Activated CD8-positive, alpha-beta T cell treated with anti-CD3 and anti-CD28 coated beads for 36 hours (primary cell): ENCODE measurements around the gene PMF1. TPM values are rescaled to one million over a fixed set of nuclear protein-coding genes. Genes with fewer than 3 reads are reported as not detected.
A peak's percentile ranks its signal among the peaks of the same experiment; 100 is the strongest.

Experiments
- ATAC-seq: fragments of 200-7000 bp; cut with Tn5 transposase; one replicate; pipeline ENCODE4 v1.10.0; 2021; ENCODE audit warnings: mild to moderate bottlenecking, moderate library complexity
- CTCF ChIA-PET: fragments of 350-600 bp; sonication (Branson Sonifier 250); formaldehyde crosslinking; loops from one replicate; lab custom pipeline; 2021; ENCODE audit warnings: antibody characterized with exemption; lab: Charles Lee
- POLR2A ChIA-PET: fragments of 350-600 bp; sonication (Branson Sonifier 250); formaldehyde crosslinking; loops from one replicate; lab custom pipeline; 2021; ENCODE audit warnings: antibody characterized with exemption; lab: Charles Lee
- DNase-seq: peaks from one replicate; pipeline ENCODE4 v3.0.0-alpha.2; 2020
- H3K27ac Mint-ChIP-seq: one replicate; pipeline ENCODE4 v1.8.0; 2021; ENCODE audit warnings: mild to moderate bottlenecking, mixed read lengths
- H3K27me3 Mint-ChIP-seq: one replicate; pipeline ENCODE4 v1.8.0; 2021; ENCODE audit warnings: mixed read lengths
- H3K36me3 Mint-ChIP-seq: one replicate; pipeline ENCODE4 v1.8.0; 2021; ENCODE audit warnings: low read depth, mixed read lengths
- H3K4me1 Mint-ChIP-seq: one replicate; pipeline ENCODE4 v1.8.0; 2021; ENCODE audit warnings: low read depth, mixed read lengths
- H3K4me3 Mint-ChIP-seq: one replicate; pipeline ENCODE4 v1.8.0; 2021; ENCODE audit warnings: mild to moderate bottlenecking, moderate library complexity, mixed read lengths
- H3K9me3 Mint-ChIP-seq: one replicate; pipeline ENCODE4 v1.8.0; 2021; ENCODE audit warnings: mixed read lengths
- intact Hi-C: fragments of 100-400 bp; cut with micrococcal nuclease; formaldehyde crosslinking; loops from one replicate; pipeline ENCODE4 v1.10.0; 2022
- total RNA-seq, 2 experiments: library from RNA; stranded (reverse); gene quantifications; one replicate each; pipeline ENCODE4 v1.2.3, GENCODE V29; 2021
- TF ChIP-seq, protein P1 (sequence below): fragments of 200-600 bp; IDR thresholded peaks from one replicate; pipeline ENCODE4 v1.8.0; 2022; ENCODE audit warnings: antibody characterized with exemption, mild to moderate bottlenecking

PMF1 gene
- total RNA-seq, 2 experiments from 2014 or later: 89.4 to 93.7 TPM

- ATAC-seq: no peak
- ChIA-PET CTCF (interaction anchor here (2.7 kb wide), 1 partner anchor 104 kb away, joined by 10 read pairs; no protein-coding TSS in a partner anchor), POLR2A (interaction anchor here (0.6 to 2.4 kb wide), 8 partner anchors 9 to 162 kb away, joined by 3 to 11 read pairs (median 5); partner anchors contain the start of genes MEX3A, PMF1, SMG5 and TMEM79)
- intact Hi-C loops: no loop called here
- H3K4me1 Mint-ChIP-seq: peaks cover 17% of the 10 kb centered on the region
- TF ChIP-seq, protein P1, sequence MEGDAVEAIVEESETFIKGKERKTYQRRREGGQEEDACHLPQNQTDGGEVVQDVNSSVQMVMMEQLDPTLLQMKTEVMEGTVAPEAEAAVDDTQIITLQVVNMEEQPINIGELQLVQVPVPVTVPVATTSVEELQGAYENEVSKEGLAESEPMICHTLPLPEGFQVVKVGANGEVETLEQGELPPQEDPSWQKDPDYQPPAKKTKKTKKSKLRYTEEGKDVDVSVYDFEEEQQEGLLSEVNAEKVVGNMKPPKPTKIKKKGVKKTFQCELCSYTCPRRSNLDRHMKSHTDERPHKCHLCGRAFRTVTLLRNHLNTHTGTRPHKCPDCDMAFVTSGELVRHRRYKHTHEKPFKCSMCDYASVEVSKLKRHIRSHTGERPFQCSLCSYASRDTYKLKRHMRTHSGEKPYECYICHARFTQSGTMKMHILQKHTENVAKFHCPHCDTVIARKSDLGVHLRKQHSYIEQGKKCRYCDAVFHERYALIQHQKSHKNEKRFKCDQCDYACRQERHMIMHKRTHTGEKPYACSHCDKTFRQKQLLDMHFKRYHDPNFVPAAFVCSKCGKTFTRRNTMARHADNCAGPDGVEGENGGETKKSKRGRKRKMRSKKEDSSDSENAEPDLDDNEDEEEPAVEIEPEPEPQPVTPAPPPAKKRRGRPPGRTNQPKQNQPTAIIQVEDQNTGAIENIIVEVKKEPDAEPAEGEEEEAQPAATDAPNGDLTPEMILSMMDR: no peak
- no peaks in the 10 kb centered on the region for H3K9me3 Mint-ChIP-seq
- H3K4me3 Mint-ChIP-seq: peak overlapping the region; percentile 70
- DNase-seq: no peak
- H3K27ac Mint-ChIP-seq: peak overlapping the region; percentile 73
- H3K36me3 Mint-ChIP-seq: peaks cover 7% of the 10 kb centered on the region
- no peaks in the 10 kb centered on the region for H3K27me3 Mint-ChIP-seq
These were observed 31.9 kb downstream of the PMF1 start for GRCh38 chr1:156244712-156245111.

- POLR2A ChIA-PET: interaction anchor here (0.6 to 2.4 kb wide), 20 partner anchors 8 to 395 kb away, joined by 3 to 11 read pairs (median 4); partner anchors contain the start of genes MEX3A, PMF1, SMG5 and TMEM79
- Mint-ChIP-seq H3K4me3 (peak overlapping the region; percentile 70), H3K4me1 (peaks cover 17% of the 10 kb centered on the region), H3K9me3 (no peaks in the 10 kb centered on the region), H3K36me3 (peaks cover 3% of the 10 kb centered on the region), H3K27ac (peak overlapping the region; percentile 73), H3K27me3 (no peaks in the 10 kb centered on the region)
- peak; percentile 60 for ATAC-seq
- TF ChIP-seq, protein P1: no peak
- intact Hi-C loops: no loop called here
- CTCF ChIA-PET: interaction anchor here (0.9 to 2.7 kb wide), 6 partner anchors 19 to 179 kb away, joined by 3 to 10 read pairs (median 4); partner anchors contain the start of gene TMEM79
- DNase-seq: peak; percentile 64
These were observed 32.8 kb downstream of the PMF1 start for GRCh38 chr1:156245451-156246232.

GRCh38 chr1:156246241-156246780 is 33.5 kb downstream of the PMF1 start:
- peak; percentile 5 for ATAC-seq
- TF ChIP-seq, protein P1: no peak
- Mint-ChIP-seq H3K4me1 (peaks cover 17% of the 10 kb centered on the region), H3K4me3 (peak overlapping the region; percentile 10), H3K36me3 (peaks cover 3% of the 10 kb centered on the region), H3K9me3 (no peaks in the 10 kb centered on the region), H3K27ac (peak overlapping the region; percentile 13), H3K27me3 (no peaks in the 10 kb centered on the region)
- DNase-seq: no peak
- intact Hi-C loops: no loop called here
- ChIA-PET POLR2A (interaction anchor here (0.6 to 2.4 kb wide), 17 partner anchors 8 to 396 kb away, joined by 3 to 11 read pairs (median 4); partner anchors contain the start of genes SMG5 and TMEM79), CTCF (interaction anchor here (0.9 to 2.7 kb wide), 6 partner anchors 20 to 180 kb away, joined by 3 to 10 read pairs (median 4); partner anchors contain the start of gene TMEM79)

DNA sequence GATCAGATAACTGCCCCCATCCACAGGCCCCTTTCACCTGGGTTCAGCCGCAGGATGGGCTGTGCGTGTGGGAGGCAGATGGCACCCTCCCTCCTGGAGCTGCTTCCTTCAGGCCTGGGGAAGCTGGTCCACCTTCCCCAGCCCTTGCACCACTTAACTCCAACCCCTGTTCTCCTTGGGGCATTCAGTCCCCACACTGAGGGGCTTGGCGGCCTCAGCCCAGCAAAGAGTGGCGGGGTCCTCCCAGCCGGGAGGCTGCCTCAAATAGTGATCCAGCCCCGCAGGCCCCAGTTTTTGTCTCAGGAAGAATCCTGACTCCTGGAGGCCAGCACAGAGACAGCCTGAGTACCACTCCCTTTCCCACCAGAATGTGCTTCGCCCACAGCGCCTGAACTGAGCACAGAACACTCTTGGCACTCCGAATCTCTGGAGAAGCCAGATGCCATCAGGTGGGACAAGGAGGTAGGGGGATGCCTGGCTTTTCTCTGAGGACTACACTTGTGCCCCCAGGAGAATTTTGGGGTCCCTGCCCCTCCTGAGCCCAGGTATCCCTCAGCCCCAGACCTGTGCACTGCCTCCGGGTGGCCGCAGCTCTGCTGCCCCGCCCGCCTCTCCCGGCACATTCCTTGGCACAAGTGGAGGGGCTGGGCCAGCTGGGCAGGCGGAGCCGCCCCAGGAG is 34.1 kb downstream of the PMF1 start:
- POLR2A ChIA-PET: interaction anchor here (0.7 to 2.4 kb wide), 9 partner anchors 10 to 155 kb away, joined by 3 to 6 read pairs (median 3); no protein-coding TSS in a partner anchor
- no peaks in the 10 kb centered on the region for H3K27me3 Mint-ChIP-seq

More for the DNA sequence above, 34.1 kb downstream of the PMF1 start:
- intact Hi-C loops: no loop called here
- H3K4me3 Mint-ChIP-seq: no peak overlapping the region
- H3K36me3 Mint-ChIP-seq: peaks cover 3% of the 10 kb centered on the region
- DNase-seq (no peak), ATAC-seq (peak; percentile 5)
- no peak overlapping the region for H3K27ac Mint-ChIP-seq
- H3K4me1 Mint-ChIP-seq: peaks cover 17% of the 10 kb centered on the region
- no peaks in the 10 kb centered on the region for H3K9me3 Mint-ChIP-seq
- TF ChIP-seq, protein P1: no peak
- CTCF ChIA-PET: interaction anchor here (1.1 to 2.7 kb wide), 5 partner anchors 20 to 181 kb away, joined by 4 to 10 read pairs (median 4); partner anchors contain the start of gene TMEM79
